Fibroblast of skin of right biceps (primary cell): Measurements from ENCODE around the gene URB2.
"Not testable (repeated sequence)": the region's sequence is repeated elsewhere in the genome, so short reads cannot be mapped to it uniquely, and the experiment has no call there.

Source experiments
- DNase-seq: peaks from one replicate; pipeline ENCODE4 v3.0.0-alpha.2; 2013

URB2 gene

GRCh38 chr1:229625915-229626831 is at the start of gene URB2, which contains the start of gene TAF5L:
TSS of gene URB2 (plus strand) at chr1:229626247. CDS start at chr1:229627634, 1,387 bp downstream.
TSS of gene TAF5L (minus strand) at chr1:229626122. CDS start at chr1:229614482, 11,640 bp downstream.
- DNase-seq: peak; percentile 89

GRCh38 chr1:229578168-229579058 is 47.6 kb upstream of the URB2 start:
- no peak for DNase-seq

- DNase-seq: peak; percentile 20
These were observed 46.9 kb upstream of the URB2 start for GRCh38 chr1:229579059-229579673.

- no peak for DNase-seq
These were observed 44.6 kb upstream of the URB2 start for GRCh38 chr1:229581485-229581884.

- no peak for DNase-seq
These were observed 43.9 kb upstream of the URB2 start for GRCh38 chr1:229582011-229582694.

GRCh38 chr1:229582715-229583114 is 43.3 kb upstream of the URB2 start:
- no peak for DNase-seq

- no peak for DNase-seq
These were observed 40.7 kb upstream of the URB2 start for GRCh38 chr1:229585338-229585737.

- DNase-seq: no peak
These were observed 35.9 kb upstream of the URB2 start for GRCh38 chr1:229590119-229590518.

- no peak for DNase-seq
These were observed 32.2 kb upstream of the URB2 start for GRCh38 chr1:229593800-229594199.

GRCh38 chr1:229594227-229595008 is 31.6 kb upstream of the URB2 start:
- DNase-seq: no peak

GRCh38 chr1:229595876-229596275 is 30.2 kb upstream of the URB2 start:
- not testable (repeated sequence) for DNase-seq

GRCh38 chr1:229596925-229597699 is 28.9 kb upstream of the URB2 start:
- peak; percentile 64 for DNase-seq

GRCh38 chr1:229597877-229598276 is 28.2 kb upstream of the URB2 start:
- DNase-seq: peak; percentile 16

- no peak for DNase-seq
These were observed 26.7 kb upstream of the URB2 start for GRCh38 chr1:229599218-229599954.

- DNase-seq: no peak
These were observed 25.8 kb upstream of the URB2 start for GRCh38 chr1:229600229-229600628.

GRCh38 chr1:229603371-229604005 is 22.6 kb upstream of the URB2 start:
- DNase-seq: no peak

GRCh38 chr1:229607370-229607769 is 18.7 kb upstream of the URB2 start:
- DNase-seq: no peak

GRCh38 chr1:229608590-229608989 is 17.5 kb upstream of the URB2 start:
- DNase-seq: no peak

GRCh38 chr1:229613938-229614337 is 12.1 kb upstream of the URB2 start:
- DNase-seq: no peak

GRCh38 chr1:229614701-229615100 is 11.3 kb upstream of the URB2 start:
- no peak for DNase-seq
